ENCODE data around the gene TMEM132D.

- TF ChIP-seq CEBPB (IDR thresholded peaks at IDR 0.05; ENCODE audit: low read depth, low read length) (no peak), POLR2A (IDR thresholded peaks at IDR 0.05; ENCODE audit: low read depth, low read length) (no peak), CTCF (conservative IDR thresholded peaks at IDR 0.05; ENCODE audit: low read depth, low read length) (no peak), NFE2L2 (IDR thresholded peaks at IDR 0.05; ENCODE audit: low read depth, low read length) (no peak), USF2 (IDR thresholded peaks at IDR 0.05; ENCODE audit: low read depth, low read length) (no peak), MAZ (IDR thresholded peaks at IDR 0.05; ENCODE audit: borderline replicate concordance, low read depth, low read length) (no peak), FOS (IDR thresholded peaks at IDR 0.05; ENCODE audit: low read depth, low read length) (no peak), RCOR1 (IDR thresholded peaks at IDR 0.05; ENCODE audit: insufficient replicate concordance, low read length) (no peak), MAFK (IDR thresholded peaks at IDR 0.05; ENCODE audit: low read depth, low read length) (no peak)
Measured at GRCh38 chr12:129304529-129304928, 599.3 kb downstream of the TMEM132D start.
